IPS DF 6.9 (cell line): ENCODE results near the gene CHST3.
"Not testable (repeated sequence)": the region's sequence is repeated elsewhere in the genome, so short reads cannot be mapped to it uniquely, and the experiment has no call there.

Experiments used
- DNase-seq: peaks from one replicate; pipeline ENCODE4 v3.0.0-alpha.2; 2013; ENCODE audit warnings: low read depth, low spot score
- H3K27ac ChIP-seq: one replicate; pipeline ENCODE4 v1.5.1; 2013; ENCODE audit warnings: low read length, control low read depth
- H3K27me3 ChIP-seq: 2 replicates; pipeline ENCODE4 v1.6.1; 2013; ENCODE audit warnings: mild to moderate bottlenecking, low read length; ENCODE audit not compliant: control insufficient read depth, insufficient read depth
- H3K36me3 ChIP-seq: 2 replicates; pipeline ENCODE4 v1.6.1; 2013; ENCODE audit warnings: low read length; ENCODE audit not compliant: control insufficient read depth, insufficient read depth
- H3K4me1 ChIP-seq: 2 replicates; pipeline ENCODE4 v1.6.1; 2013; ENCODE audit warnings: low read length; ENCODE audit not compliant: control insufficient read depth, insufficient read depth
- H3K4me3 ChIP-seq: 2 replicates; pipeline ENCODE4 v1.5.1; 2013; ENCODE audit warnings: mild to moderate bottlenecking, low read length
- H3K9me3 ChIP-seq: 2 replicates; pipeline ENCODE4 v1.6.1; 2013; ENCODE audit warnings: low read length, inconsistent platforms; ENCODE audit not compliant: control insufficient read depth, insufficient read depth
- WGBS: extraction: QIAGEN DNeasy Blood & Tissue Kit; methylation state at CpG from one replicate; pipeline ENCODE4 v1.1.7; 2013; ENCODE audit warnings: mixed read lengths, missing lambda C conversion rate; ENCODE audit not compliant: insufficient read length, insufficient coverage; 5-methylcytosine and 5-hydroxymethylcytosine counted together

CHST3 gene

GRCh38 chr10:72024596-72024995, 60.4 kb downstream of the CHST3 start:
- no peaks in the 10 kb centered on the region for H3K27me3 ChIP-seq
- H3K4me1 ChIP-seq: no peaks in the 10 kb centered on the region
- H3K4me3 ChIP-seq: no peak overlapping the region
- WGBS: no CpG with 5 or more reads among the region's 4 CpGs
- no peaks in the 10 kb centered on the region for H3K36me3 ChIP-seq
- no peak overlapping the region for H3K27ac ChIP-seq
- H3K9me3 ChIP-seq: no peaks in the 10 kb centered on the region
- no peak for DNase-seq

DNA sequence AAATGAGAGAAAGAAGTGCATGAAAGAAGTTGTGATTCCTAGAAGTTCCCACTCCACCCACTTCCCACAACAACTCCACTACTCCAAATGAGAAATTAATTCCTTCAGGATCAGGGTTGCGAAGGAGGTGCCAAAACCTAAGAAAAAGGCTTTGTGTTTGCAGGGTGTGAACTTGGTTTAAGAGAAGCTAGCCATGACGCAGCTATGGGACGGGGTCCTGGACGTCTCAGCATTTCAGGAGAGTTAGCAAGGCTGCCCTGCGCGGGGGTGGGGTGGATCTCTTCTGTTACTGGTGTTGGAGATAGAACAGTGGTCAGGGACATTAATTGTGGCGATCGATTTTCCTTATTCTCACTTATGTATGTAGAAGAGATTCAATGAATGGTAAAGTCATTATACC, 61.2 kb downstream of the CHST3 start:
- Histone ChIP-seq H3K27me3 (no peaks in the 10 kb centered on the region), H3K27ac (no peak overlapping the region), H3K4me1 (no peaks in the 10 kb centered on the region), H3K9me3 (no peaks in the 10 kb centered on the region), H3K4me3 (no peak overlapping the region), H3K36me3 (no peaks in the 10 kb centered on the region)
- no CpG with 5 or more reads among the region's 8 CpGs for WGBS
- DNase-seq: no peak

- H3K9me3 ChIP-seq: no peaks in the 10 kb centered on the region
- 0 out of 2 replicates have a peak, but pooled peaks cover under 1% of the 10 kb centered on the region for H3K4me1 ChIP-seq
- WGBS: no CpG with 5 or more reads among the region's 5 CpGs
- no peaks in the 10 kb centered on the region for H3K27me3 ChIP-seq
- no peak overlapping the region for H3K27ac ChIP-seq
- no peak overlapping the region for H3K4me3 ChIP-seq
- no peaks in the 10 kb centered on the region for H3K36me3 ChIP-seq
- DNase-seq: no peak
These were observed 61.6 kb downstream of the CHST3 start for GRCh38 chr10:72025832-72026231.

DNA sequence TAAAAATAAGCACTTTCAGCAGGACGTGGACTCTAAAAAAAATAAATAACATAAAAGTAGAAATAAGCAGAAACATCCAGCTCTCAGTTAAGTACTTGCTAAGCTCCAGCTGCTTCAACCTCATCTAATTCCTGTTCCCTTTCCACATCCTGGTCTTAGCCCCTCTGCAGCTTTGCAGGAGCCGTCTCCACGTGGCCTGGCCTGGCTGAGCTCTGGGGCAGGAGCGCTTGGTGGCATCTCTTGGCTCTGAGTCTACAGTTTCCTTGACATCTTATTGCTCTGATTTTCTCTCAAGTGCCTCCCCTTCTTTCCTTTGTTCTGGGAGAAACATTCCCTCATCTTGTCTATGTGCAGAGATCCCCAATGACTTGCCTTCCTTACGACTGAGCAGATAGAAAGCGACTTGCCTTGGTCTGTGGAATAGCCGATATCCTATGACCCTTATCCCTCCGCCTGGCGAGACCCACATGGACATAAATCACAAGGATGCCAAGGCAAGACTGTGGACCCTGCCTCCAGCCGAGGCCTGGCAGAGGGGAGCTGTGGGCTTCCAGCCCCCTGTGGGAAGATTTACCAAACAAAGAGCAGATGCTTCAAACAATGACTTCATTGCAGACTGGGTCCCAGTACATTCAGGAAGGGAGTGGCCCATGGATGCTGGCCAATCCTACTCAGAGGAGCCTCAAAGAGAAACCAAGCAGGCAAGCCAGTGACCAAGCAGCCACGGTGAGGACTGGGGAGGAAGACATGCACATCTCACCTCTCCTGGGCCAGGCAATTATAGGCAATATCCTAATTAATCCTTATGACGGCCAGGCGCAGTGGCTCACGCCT, 62.3 kb downstream of the CHST3 start:
- 0 out of 2 replicates have a peak, but pooled peaks cover 1% of the 10 kb centered on the region for H3K4me1 ChIP-seq
- no CpG with 5 or more reads among the region's 14 CpGs for WGBS
- H3K9me3 ChIP-seq: no peaks in the 10 kb centered on the region
- H3K27me3 ChIP-seq: no peaks in the 10 kb centered on the region
- DNase-seq: no peak
- H3K4me3 ChIP-seq: no peak overlapping the region
- no peaks in the 10 kb centered on the region for H3K36me3 ChIP-seq
- H3K27ac ChIP-seq: no peak overlapping the region

DNA sequence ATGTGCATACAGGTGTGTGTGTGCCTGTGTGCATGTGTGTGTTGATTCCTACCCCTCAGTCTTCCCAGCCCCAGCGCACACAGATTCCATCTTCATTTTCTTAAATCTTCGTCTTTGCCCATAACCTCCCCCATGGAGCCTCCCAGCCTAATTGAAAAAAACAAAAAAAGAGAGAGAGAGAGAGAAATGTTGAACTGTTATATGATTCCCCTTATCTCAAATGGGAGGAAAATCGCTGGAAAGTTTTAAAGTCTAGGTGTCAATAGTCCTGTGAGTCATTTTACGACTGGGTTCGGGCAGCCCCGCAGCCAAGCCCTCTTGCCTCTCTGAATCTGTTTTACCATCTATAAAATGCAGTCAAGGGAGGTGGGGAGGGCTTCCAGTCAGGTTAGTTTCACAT, 63.3 kb downstream of the CHST3 start:
- no peak overlapping the region for H3K27ac ChIP-seq
- no CpG with 5 or more reads among the region's 6 CpGs for WGBS
- no peaks in the 10 kb centered on the region for H3K9me3 ChIP-seq
- no peak overlapping the region for H3K4me3 ChIP-seq
- 0 out of 2 replicates have a peak, but pooled peaks cover 1% of the 10 kb centered on the region for H3K4me1 ChIP-seq
- no peaks in the 10 kb centered on the region for H3K36me3 ChIP-seq
- H3K27me3 ChIP-seq: no peaks in the 10 kb centered on the region
- no peak for DNase-seq

GRCh38 chr10:72029414-72029813, 65.2 kb downstream of the CHST3 start:
- H3K4me1 ChIP-seq: 0 out of 2 replicates have a peak, but pooled peaks cover 1% of the 10 kb centered on the region
- H3K27me3 ChIP-seq: no peaks in the 10 kb centered on the region
- no peak overlapping the region for H3K4me3 ChIP-seq
- no peaks in the 10 kb centered on the region for H3K9me3 ChIP-seq
- no CpG with 5 or more reads among the region's 1 CpG for WGBS
- no peak overlapping the region for H3K27ac ChIP-seq
- no peak for DNase-seq
- no peaks in the 10 kb centered on the region for H3K36me3 ChIP-seq

DNA sequence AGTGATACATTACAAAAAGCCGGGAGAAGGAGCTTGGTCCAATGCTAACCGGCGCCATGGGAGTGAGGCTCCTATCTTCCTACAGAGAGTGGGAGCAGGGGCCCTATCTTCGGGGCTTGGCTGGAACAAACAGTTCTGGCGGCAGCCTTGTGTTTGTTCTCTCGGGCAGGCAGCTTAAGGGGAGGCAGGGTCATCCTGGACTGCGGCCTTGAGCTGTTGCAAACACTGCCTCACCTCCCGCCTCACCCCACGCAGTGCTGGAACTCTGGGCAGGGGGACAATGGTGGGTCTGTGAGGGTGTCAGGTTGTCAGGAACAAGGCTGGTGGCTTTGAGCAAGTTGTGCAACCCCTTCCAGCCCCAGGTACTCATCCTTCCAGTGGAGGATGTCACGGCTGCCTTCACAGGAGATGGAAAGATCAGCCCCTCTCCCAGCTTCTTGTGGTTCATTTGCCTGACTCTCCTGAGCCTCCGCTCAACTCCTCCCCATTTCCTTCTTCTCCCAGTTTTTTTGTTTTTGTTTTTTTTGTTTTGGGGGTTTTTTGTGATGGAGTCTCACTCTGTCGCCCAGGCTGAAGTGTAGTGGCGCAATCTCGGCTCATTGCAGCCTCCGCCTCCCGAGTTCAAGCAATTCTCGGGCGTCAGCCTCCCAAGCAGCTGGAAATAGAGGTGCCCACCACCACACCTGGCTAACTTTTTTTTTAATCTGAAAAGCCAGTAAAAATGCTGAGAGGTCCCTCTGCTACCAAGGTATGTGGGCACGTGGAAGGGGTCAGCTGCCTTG, 66.8 kb downstream of the CHST3 start:
- no peak overlapping the region for H3K4me3 ChIP-seq
- no peaks in the 10 kb centered on the region for H3K36me3 ChIP-seq
- H3K27me3 ChIP-seq: no peaks in the 10 kb centered on the region
- H3K27ac ChIP-seq: no peak overlapping the region
- no peaks in the 10 kb centered on the region for H3K9me3 ChIP-seq
- no peak for DNase-seq
- no CpG with 5 or more reads among the region's 19 CpGs for WGBS
- H3K4me1 ChIP-seq: 0 out of 2 replicates have a peak, but pooled peaks cover 1% of the 10 kb centered on the region

- Histone ChIP-seq H3K27me3 (no peaks in the 10 kb centered on the region), H3K4me3 (no peak overlapping the region), H3K36me3 (no peaks in the 10 kb centered on the region), H3K4me1 (0 out of 2 replicates have a peak, but pooled peaks cover 1% of the 10 kb centered on the region), H3K9me3 (no peaks in the 10 kb centered on the region), H3K27ac (no peak overlapping the region)
- no peak for DNase-seq
- WGBS: no CpG with 5 or more reads among the region's 10 CpGs
These were observed 67.5 kb downstream of the CHST3 start for GRCh38 chr10:72031706-72032105.

- no CpG with 5 or more reads among the region's 11 CpGs for WGBS
- H3K27me3 ChIP-seq, H3K9me3 ChIP-seq, H3K27ac ChIP-seq, H3K4me3 ChIP-seq, DNase-seq, H3K36me3 ChIP-seq, H3K4me1 ChIP-seq: not testable (repeated sequence)
These were observed 68.4 kb downstream of the CHST3 start for GRCh38 chr10:72032409-72033162.

DNA sequence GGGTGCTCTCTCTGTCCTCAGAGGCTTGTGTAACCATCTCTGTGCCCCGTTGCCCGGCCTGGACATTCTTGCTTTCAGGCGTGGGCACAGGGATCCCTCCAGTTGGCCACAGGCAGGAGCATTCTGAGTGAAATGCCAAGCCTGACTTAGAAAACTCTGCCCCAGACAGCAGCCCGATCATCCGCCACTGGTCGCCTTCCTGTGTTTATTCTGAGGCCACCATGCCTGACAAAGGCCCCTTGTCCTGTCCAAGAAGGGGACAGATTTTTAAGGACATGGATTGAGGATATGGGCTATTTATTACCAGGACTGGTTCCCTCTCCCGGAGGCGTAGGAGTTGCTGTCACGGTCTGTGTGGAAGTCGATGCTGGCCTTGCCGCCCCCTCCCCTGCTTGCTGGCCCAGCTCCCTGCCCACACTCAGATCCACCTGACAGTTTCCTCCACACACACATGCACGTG, 69.9 kb downstream of the CHST3 start:
- WGBS: no CpG with 5 or more reads among the region's 12 CpGs
- Histone ChIP-seq H3K27me3 (no peaks in the 10 kb centered on the region), H3K36me3 (no peaks in the 10 kb centered on the region), H3K4me3 (no peak overlapping the region), H3K9me3 (no peaks in the 10 kb centered on the region), H3K27ac (no peak overlapping the region), H3K4me1 (0 out of 2 replicates have a peak, but pooled peaks cover 1% of the 10 kb centered on the region)
- no peak for DNase-seq
